Astrocyte (in vitro differentiated cells and primary cell): ENCODE data around the gene ITPKB. TPM values are rescaled to one million over a fixed set of nuclear protein-coding genes. Genes with fewer than 3 reads are reported as not detected.

ENCODE experiments used
- DNase-seq: peaks from one replicate; pipeline ENCODE4 v3.0.0-alpha.2; 2010; ENCODE audit warnings: low read depth
- FAIRE-seq: peaks from 2 replicates; lab custom pipeline; 2011; peaks lifted over from hg19 to GRCh38; lab: Jason Lieb, UNC
- H2AFZ ChIP-seq: 2 replicates; pipeline ENCODE4 v1.6.0; 2012; ENCODE audit warnings: low read depth, low read length, inconsistent platforms
- H3K27ac ChIP-seq: 2 replicates; pipeline ENCODE4 v1.5.1; 2011; ENCODE audit warnings: low read depth, low read length, inconsistent platforms
- H3K27me3 ChIP-seq: 2 replicates; pipeline ENCODE4 v1.6.0; 2011; ENCODE audit warnings: low read length, inconsistent platforms; ENCODE audit not compliant: insufficient read depth
- H3K36me3 ChIP-seq: 2 replicates; pipeline ENCODE4 v1.5.1; 2011; ENCODE audit warnings: low read length, inconsistent platforms; ENCODE audit not compliant: insufficient read depth
- H3K4me1 ChIP-seq: 2 replicates; pipeline ENCODE4 v1.5.1; 2011; ENCODE audit warnings: low read length, inconsistent platforms; ENCODE audit not compliant: insufficient read depth
- H3K4me2 ChIP-seq: 2 replicates; pipeline ENCODE4 v1.6.0; 2012; ENCODE audit warnings: low read length, inconsistent platforms
- H3K4me3 ChIP-seq: 2 replicates; pipeline ENCODE4 v1.5.1; 2011; ENCODE audit warnings: low read depth, mild to moderate bottlenecking, low read length, inconsistent platforms; ENCODE audit not compliant: insufficient read depth
- H3K79me2 ChIP-seq: 2 replicates; pipeline ENCODE4 v1.6.0; 2012; ENCODE audit warnings: mild to moderate bottlenecking, low read length, inconsistent platforms; ENCODE audit not compliant: insufficient read depth
- H3K9ac ChIP-seq: 2 replicates; pipeline ENCODE4 v1.6.0; 2012; ENCODE audit warnings: mild to moderate bottlenecking, low read length, inconsistent platforms
- H3K9me3 ChIP-seq: 2 replicates; pipeline ENCODE4 v1.5.1; 2012; ENCODE audit warnings: low read depth, mild to moderate bottlenecking, low read length, inconsistent platforms; ENCODE audit not compliant: insufficient read depth
- H4K20me1 ChIP-seq: 2 replicates; pipeline ENCODE4 v1.6.0; 2012; ENCODE audit warnings: low read length, inconsistent platforms; ENCODE audit not compliant: insufficient read depth
- H3K27ac Mint-ChIP-seq: one replicate; pipeline ENCODE4 v1.8.0; 2021; ENCODE audit warnings: mild to moderate bottlenecking, mixed read lengths; ENCODE audit not compliant: unreplicated experiment
- H3K27me3 Mint-ChIP-seq: one replicate; pipeline ENCODE4 v1.8.0; 2021; ENCODE audit warnings: low read depth, mixed read lengths; ENCODE audit not compliant: unreplicated experiment
- H3K36me3 Mint-ChIP-seq: one replicate; pipeline ENCODE4 v1.8.0; 2021; ENCODE audit warnings: low read depth, mixed read lengths; ENCODE audit not compliant: unreplicated experiment
- H3K4me1 Mint-ChIP-seq: one replicate; pipeline ENCODE4 v1.8.0; 2021; ENCODE audit warnings: low read depth, mixed read lengths; ENCODE audit not compliant: unreplicated experiment
- H3K4me3 Mint-ChIP-seq: one replicate; pipeline ENCODE4 v1.8.0; 2021; ENCODE audit warnings: mild to moderate bottlenecking, moderate library complexity, mixed read lengths; ENCODE audit not compliant: unreplicated experiment
- H3K9me3 Mint-ChIP-seq: one replicate; pipeline ENCODE4 v1.8.0; 2021; ENCODE audit warnings: mild to moderate bottlenecking, mixed read lengths; ENCODE audit not compliant: unreplicated experiment
- CTCF ChIP-seq: IDR thresholded peaks from 2 replicates; pipeline ENCODE4 v1.5.1; 2011; ENCODE audit warnings: low read depth, mild to moderate bottlenecking, inconsistent platforms, low read length, moderate library complexity; ENCODE audit not compliant: insufficient read depth
- EZH2 ChIP-seq: IDR thresholded peaks from 2 replicates; pipeline ENCODE4 v1.6.1; 2012; ENCODE audit warnings: mild to moderate bottlenecking, low read length, inconsistent platforms; ENCODE audit not compliant: insufficient read depth
- total RNA-seq: library from RNA; stranded (reverse); gene quantifications from 2 replicates; pipeline ENCODE4 v1.2.1, GENCODE V29; 2021

ITPKB gene
- total RNA-seq, 1 donor from 2014 or later: 10.5 TPM

- no peak overlapping the region for H2AFZ ChIP-seq
- H3K27ac Mint-ChIP-seq: no peak overlapping the region
- H3K36me3 Mint-ChIP-seq: peaks cover 16% of the 10 kb centered on the region
These were observed 38.2 kb downstream of the ITPKB start for GRCh38 chr1:226700861-226701260.

GRCh38 chr1:226699166-226699565, 39.9 kb downstream of the ITPKB start:
- no peaks in the 10 kb centered on the region for H3K79me2 ChIP-seq
- no peak for TF ChIP-seq CTCF
- no peak for TF ChIP-seq EZH2
- no peak for DNase-seq
- H3K27me3 ChIP-seq: no peaks in the 10 kb centered on the region
- no peaks in the 10 kb centered on the region for H4K20me1 ChIP-seq
- no peak overlapping the region for H3K4me2 ChIP-seq
- FAIRE-seq: no peak
- H3K9ac ChIP-seq: no peak overlapping the region
- Mint-ChIP-seq H3K27ac (no peak overlapping the region), H3K9me3 (no peaks in the 10 kb centered on the region), H3K4me3 (no peak overlapping the region), H3K27me3 (no peaks in the 10 kb centered on the region), H3K36me3 (peaks cover 16% of the 10 kb centered on the region), H3K4me1 (peaks cover 22% of the 10 kb centered on the region)
- no peaks in the 10 kb centered on the region for H3K36me3 ChIP-seq
- no peak overlapping the region for H2AFZ ChIP-seq
- peaks cover 26% of the 10 kb centered on the region for H3K4me1 ChIP-seq
- H3K4me3 ChIP-seq: no peak overlapping the region
- no peak overlapping the region for H3K27ac ChIP-seq
- H3K9me3 ChIP-seq: no peaks in the 10 kb centered on the region

More at GRCh38 chr1:226700861-226701260, 38.2 kb downstream of the ITPKB start:
- no peaks in the 10 kb centered on the region for H3K79me2 ChIP-seq
- H3K9me3 Mint-ChIP-seq: no peaks in the 10 kb centered on the region
- H3K4me3 Mint-ChIP-seq: no peak overlapping the region
- no peaks in the 10 kb centered on the region for H4K20me1 ChIP-seq
- H3K27ac ChIP-seq: no peak overlapping the region
- peaks cover 26% of the 10 kb centered on the region for H3K4me1 ChIP-seq
- no peaks in the 10 kb centered on the region for H3K27me3 Mint-ChIP-seq
- H3K27me3 ChIP-seq: no peaks in the 10 kb centered on the region
- DNase-seq (no peak), FAIRE-seq (no peak)
- H3K9me3 ChIP-seq: no peaks in the 10 kb centered on the region
- no peak overlapping the region for H3K4me3 ChIP-seq
- H3K9ac ChIP-seq: no peak overlapping the region
- H3K36me3 ChIP-seq: no peaks in the 10 kb centered on the region
- H3K4me1 Mint-ChIP-seq: peaks cover 22% of the 10 kb centered on the region
- H3K4me2 ChIP-seq: no peak overlapping the region
- no peak for TF ChIP-seq CTCF
- TF ChIP-seq EZH2: no peak

GRCh38 chr1:226698659-226699058, 40.4 kb downstream of the ITPKB start:
- H3K9me3 Mint-ChIP-seq: no peaks in the 10 kb centered on the region
- TF ChIP-seq CTCF (no peak), EZH2 (no peak)
- no peak overlapping the region for H2AFZ ChIP-seq
- H3K36me3 Mint-ChIP-seq: peaks cover 14% of the 10 kb centered on the region
- no peak overlapping the region for H3K9ac ChIP-seq
- H3K9me3 ChIP-seq: no peaks in the 10 kb centered on the region
- no peaks in the 10 kb centered on the region for H3K36me3 ChIP-seq
- H4K20me1 ChIP-seq: no peaks in the 10 kb centered on the region
- no peaks in the 10 kb centered on the region for H3K27me3 Mint-ChIP-seq
- DNase-seq: no peak
- no peak overlapping the region for H3K27ac ChIP-seq
- H3K27me3 ChIP-seq: no peaks in the 10 kb centered on the region
- FAIRE-seq: no peak
- H3K4me1 Mint-ChIP-seq: peaks cover 19% of the 10 kb centered on the region
- H3K4me2 ChIP-seq: no peak overlapping the region
- no peak overlapping the region for H3K4me3 ChIP-seq
- no peaks in the 10 kb centered on the region for H3K79me2 ChIP-seq
- no peak overlapping the region for H3K4me3 Mint-ChIP-seq
- no peak overlapping the region for H3K27ac Mint-ChIP-seq
- H3K4me1 ChIP-seq: peaks cover 24% of the 10 kb centered on the region
